HCT116 (cell line): Measurements from ENCODE around the gene HRH2.

Experiments
- SP1 ChIP-seq: IDR thresholded peaks from 2 replicates; pipeline ENCODE4 v1.6.1; 2012; ENCODE audit warnings: low read depth
- TF ChIP-seq, protein P1 (sequence below), 3 experiments: fragments of 200-600 bp in 1 of 3; sonication (generic) in 1 of 3; IDR thresholded peaks in 2 of 3; conservative IDR thresholded peaks in 1 of 3; 2 replicates each; pipeline ENCODE4 v1.5.1; 2012 to 2017; ENCODE audit warnings: low read depth in 2 of 3, low read length in 2 of 3, antibody characterized with exemption in 1 of 3, borderline replicate concordance in 1 of 3, control low read depth in 1 of 3, mild to moderate bottlenecking in 1 of 3, mixed read lengths in 1 of 3, mixed run types in 1 of 3, moderate library complexity in 1 of 3; ENCODE audit not compliant: insufficient read depth in 1 of 3

DNA sequence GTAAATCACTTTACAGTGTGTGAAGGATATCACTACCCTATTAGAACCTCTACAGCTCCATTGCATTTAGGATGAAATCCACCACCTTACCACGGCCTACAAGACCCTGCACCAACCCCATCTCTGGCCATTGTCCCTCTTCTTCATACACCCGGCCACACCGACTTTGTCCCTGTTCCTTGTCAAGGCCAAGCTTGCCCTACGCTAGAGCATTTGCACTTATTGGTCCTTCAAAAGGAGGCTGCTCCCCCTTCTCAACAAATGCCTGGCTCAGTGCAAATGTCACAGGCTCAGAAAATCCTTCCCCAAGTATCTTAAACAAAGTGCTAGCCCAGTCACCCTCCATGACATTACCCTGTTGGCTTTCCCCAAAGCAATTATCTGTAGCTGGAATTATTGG lies 4.1 kb upstream of the HRH2 start:
- TF ChIP-seq, protein P1, sequence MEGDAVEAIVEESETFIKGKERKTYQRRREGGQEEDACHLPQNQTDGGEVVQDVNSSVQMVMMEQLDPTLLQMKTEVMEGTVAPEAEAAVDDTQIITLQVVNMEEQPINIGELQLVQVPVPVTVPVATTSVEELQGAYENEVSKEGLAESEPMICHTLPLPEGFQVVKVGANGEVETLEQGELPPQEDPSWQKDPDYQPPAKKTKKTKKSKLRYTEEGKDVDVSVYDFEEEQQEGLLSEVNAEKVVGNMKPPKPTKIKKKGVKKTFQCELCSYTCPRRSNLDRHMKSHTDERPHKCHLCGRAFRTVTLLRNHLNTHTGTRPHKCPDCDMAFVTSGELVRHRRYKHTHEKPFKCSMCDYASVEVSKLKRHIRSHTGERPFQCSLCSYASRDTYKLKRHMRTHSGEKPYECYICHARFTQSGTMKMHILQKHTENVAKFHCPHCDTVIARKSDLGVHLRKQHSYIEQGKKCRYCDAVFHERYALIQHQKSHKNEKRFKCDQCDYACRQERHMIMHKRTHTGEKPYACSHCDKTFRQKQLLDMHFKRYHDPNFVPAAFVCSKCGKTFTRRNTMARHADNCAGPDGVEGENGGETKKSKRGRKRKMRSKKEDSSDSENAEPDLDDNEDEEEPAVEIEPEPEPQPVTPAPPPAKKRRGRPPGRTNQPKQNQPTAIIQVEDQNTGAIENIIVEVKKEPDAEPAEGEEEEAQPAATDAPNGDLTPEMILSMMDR (IDR thresholded peaks at IDR 0.05 in 2 of 3, conservative IDR thresholded peaks at IDR 0.05 in 1 of 3; ENCODE audit: borderline replicate concordance in 1 of 3, insufficient read depth in 1 of 3, low read depth in 2 of 3, low read length in 2 of 3): no peak
- no peak for TF ChIP-seq SP1
